ENCODE results near the gene DDO.

The DDO gene

DNA sequence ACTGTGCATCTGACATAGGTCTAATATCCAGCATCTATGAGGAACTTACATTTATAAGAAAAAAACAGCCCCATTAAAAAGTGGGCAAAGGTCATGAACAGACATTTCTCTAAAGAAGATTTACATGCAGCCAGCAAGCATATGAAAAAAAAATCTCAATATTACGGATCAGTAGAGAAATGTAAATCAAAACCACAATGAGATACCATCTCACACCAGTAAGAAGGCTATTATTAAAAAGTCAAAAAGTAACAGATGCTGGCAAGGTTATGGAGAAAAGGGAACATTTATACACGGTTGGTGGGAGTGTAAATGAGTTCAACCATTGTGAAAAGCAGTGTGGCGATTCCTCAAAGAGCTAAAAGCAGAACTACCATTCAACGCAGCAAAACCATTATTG is 70.3 kb downstream of the DDO start:
- no peak overlapping the region for H3K27ac Mint-ChIP-seq (ENCODE audit: low read depth)
- no peaks in the 10 kb centered on the region for H3K27me3 Mint-ChIP-seq
- H3K9me3 Mint-ChIP-seq = no peaks in the 10 kb centered on the region
- ATAC-seq (replicated peaks; ENCODE audit: extremely low read depth, poor library complexity, severe bottlenecking) (no peak), DNase-seq (ENCODE audit: low spot score in 2 of 2) (no peak)
- no peaks in the 10 kb centered on the region for H3K4me1 Mint-ChIP-seq
- H3K4me3 Mint-ChIP-seq = no peak overlapping the region
- H3K36me3 Mint-ChIP-seq (ENCODE audit: insufficient read depth) = no peaks in the 10 kb centered on the region

DNA sequence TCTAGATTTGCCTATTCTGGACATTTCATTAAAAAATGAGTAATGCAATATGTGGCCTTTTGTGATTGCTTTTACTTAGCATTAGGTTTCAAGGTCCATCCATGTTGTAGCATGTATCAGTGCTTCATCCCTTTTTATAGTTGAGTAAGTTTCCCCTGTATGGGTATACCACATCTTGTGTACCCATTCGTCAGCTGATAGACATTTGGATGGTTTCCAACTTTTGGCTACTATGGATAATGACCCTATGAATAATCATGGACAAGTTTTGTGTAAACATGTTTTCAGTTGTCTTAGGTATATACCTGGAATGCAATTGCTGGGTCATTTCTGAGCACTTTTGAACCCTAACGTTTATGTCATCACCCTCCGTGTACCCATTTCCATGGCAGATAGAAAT is 72.6 kb downstream of the DDO start:
- ATAC-seq (replicated peaks; ENCODE audit: extremely low read depth, poor library complexity, severe bottlenecking) (no peak), DNase-seq (ENCODE audit: low spot score in 2 of 2) (no peak)
- Mint-ChIP-seq H3K9me3 (no peaks in the 10 kb centered on the region), H3K4me3 (no peak overlapping the region), H3K27ac (ENCODE audit: low read depth) (no peak overlapping the region), H3K27me3 (no peaks in the 10 kb centered on the region), H3K36me3 (ENCODE audit: insufficient read depth) (no peaks in the 10 kb centered on the region), H3K4me1 (no peaks in the 10 kb centered on the region)
